Rectal smooth muscle tissue (tissue), 1 donor: ENCODE measurements around the gene MAML2.

ENCODE experiments used
- H3K27ac ChIP-seq: one replicate; pipeline ENCODE4 v1.7.0; 2013; ENCODE audit warnings: low read depth, low read length, inconsistent platforms
- H3K27me3 ChIP-seq: one replicate; pipeline ENCODE4 v1.7.0; 2013; ENCODE audit warnings: low read length; ENCODE audit not compliant: control insufficient read depth, insufficient read depth
- H3K36me3 ChIP-seq: one replicate; pipeline ENCODE4 v1.7.0; 2013; ENCODE audit warnings: low read length; ENCODE audit not compliant: control insufficient read depth, insufficient read depth
- H3K4me1 ChIP-seq: one replicate; pipeline ENCODE4 v1.7.0; 2013; ENCODE audit warnings: low read length; ENCODE audit not compliant: control insufficient read depth, insufficient read depth
- H3K4me3 ChIP-seq: one replicate; pipeline ENCODE4 v1.7.0; 2013; ENCODE audit warnings: low read length
- H3K9ac ChIP-seq: one replicate; pipeline ENCODE4 v1.7.0; 2013; ENCODE audit warnings: low read length

MAML2 gene

DNA sequence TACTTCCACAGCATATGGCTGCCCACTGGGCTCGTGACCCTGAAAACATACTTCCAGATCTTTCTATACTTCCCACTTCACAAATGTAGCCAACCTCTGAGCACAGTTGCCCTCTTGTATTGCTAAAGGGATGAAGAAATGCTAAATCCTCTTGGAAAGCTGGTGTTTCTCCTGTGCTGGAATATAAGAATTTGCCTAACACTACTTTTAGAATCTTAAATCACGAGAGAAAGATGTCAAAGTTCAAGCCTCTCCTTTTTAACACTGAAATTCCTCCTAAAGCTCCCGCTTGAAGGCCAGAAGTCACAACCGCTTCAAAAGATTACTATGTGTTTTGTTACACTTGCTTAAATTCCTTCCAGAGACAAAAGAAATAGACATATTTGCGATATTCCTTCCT, 21.9 kb downstream of the MAML2 start:
- Histone ChIP-seq H3K9ac (no peak overlapping the region), H3K27me3 (no peaks in the 10 kb centered on the region), H3K36me3 (no peaks in the 10 kb centered on the region), H3K27ac (no peak overlapping the region), H3K4me1 (no peaks in the 10 kb centered on the region), H3K4me3 (no peak overlapping the region)

DNA sequence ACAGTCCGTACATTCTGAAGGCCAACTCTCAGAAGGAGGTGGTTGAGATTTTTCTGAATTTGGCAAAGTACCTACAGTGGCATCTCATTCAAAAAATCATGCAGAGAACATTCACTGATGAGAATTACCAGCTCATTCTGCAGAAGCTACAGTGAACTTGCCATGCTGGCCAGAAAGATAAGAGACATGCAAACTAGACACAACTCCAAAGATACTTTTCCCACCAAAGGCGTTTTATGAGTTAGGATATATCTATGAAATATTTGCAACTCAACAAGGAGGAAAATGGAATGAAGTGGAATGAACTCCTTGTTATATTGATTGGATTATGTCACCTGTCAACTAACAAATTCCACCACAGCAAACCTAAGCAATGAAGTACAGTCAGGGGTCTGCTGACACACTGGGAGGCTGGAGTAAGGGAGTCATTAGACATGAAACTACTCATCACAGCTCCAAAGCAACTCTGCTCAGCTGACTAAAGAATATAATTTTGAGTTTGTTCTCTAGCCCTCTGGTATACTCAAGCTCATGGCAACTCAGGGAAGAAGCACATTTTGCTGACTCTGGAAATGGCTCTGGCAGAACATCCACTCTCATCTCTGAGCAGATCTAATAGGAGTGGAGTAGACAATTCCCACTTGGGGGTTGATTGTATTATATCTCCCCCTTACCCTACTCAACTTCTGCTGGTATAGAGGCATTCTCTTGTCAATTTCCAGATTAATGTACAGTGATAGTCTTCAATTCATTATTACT, 22.9 kb downstream of the MAML2 start:
- H3K27ac ChIP-seq = no peak overlapping the region

DNA sequence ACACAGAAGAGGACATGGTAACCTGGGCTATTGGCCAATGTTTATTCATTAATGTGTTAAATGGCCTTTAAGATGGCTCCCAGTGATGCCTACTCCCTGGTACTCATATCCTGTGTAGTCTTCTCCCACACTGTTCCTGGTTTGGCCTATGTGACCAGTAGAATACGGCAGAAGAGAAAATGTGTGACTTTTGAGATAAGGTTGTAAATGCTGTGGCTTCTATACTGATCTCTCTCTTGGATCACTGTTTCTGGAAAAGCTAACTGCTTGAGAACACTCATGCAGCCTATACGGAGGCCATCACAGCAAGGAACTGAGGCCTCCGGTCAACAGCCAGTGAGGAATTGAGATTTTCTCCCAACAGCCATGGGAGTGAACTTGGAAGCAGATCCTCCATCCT, 24.1 kb downstream of the MAML2 start:
- Histone ChIP-seq H3K27ac (no peak overlapping the region), H3K4me3 (no peak overlapping the region), H3K27me3 (no peaks in the 10 kb centered on the region), H3K36me3 (no peaks in the 10 kb centered on the region), H3K4me1 (no peaks in the 10 kb centered on the region), H3K9ac (no peak overlapping the region)

More for the DNA sequence above, 22.9 kb downstream of the MAML2 start:
- Histone ChIP-seq H3K9ac (no peak overlapping the region), H3K4me3 (no peak overlapping the region), H3K27me3 (no peaks in the 10 kb centered on the region), H3K36me3 (no peaks in the 10 kb centered on the region), H3K4me1 (no peaks in the 10 kb centered on the region)

DNA sequence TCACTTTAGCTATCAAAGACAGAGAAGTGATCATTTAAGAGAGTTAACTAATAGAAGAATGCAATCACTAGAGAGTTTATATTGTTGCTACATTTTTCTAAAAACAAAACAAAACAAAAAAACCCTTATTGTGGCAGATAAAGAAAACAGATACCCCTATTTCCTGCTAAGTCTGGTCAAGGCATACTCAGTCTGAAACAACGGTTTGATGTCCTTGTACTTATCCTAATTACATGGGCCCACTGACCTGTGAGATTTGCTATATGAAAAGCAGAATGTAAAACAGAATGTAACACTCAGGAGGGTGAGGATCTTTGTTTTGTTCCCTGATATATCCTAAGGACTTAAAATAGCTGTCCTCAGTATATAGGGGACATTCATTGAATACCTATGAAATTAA, 24.6 kb downstream of the MAML2 start:
- no peaks in the 10 kb centered on the region for H3K36me3 ChIP-seq
- no peak overlapping the region for H3K27ac ChIP-seq
- no peaks in the 10 kb centered on the region for H3K4me1 ChIP-seq

GRCh38 chr11:96317985-96318384, 25.0 kb downstream of the MAML2 start:
- no peak overlapping the region for H3K4me3 ChIP-seq
- no peak overlapping the region for H3K9ac ChIP-seq
- no peaks in the 10 kb centered on the region for H3K36me3 ChIP-seq
- no peaks in the 10 kb centered on the region for H3K27me3 ChIP-seq
- no peaks in the 10 kb centered on the region for H3K4me1 ChIP-seq
- H3K27ac ChIP-seq = no peak overlapping the region

More for the DNA sequence above, 24.6 kb downstream of the MAML2 start:
- H3K27me3 ChIP-seq = no peaks in the 10 kb centered on the region
- H3K9ac ChIP-seq = no peak overlapping the region
- H3K4me3 ChIP-seq = no peak overlapping the region

- no peak overlapping the region for H3K9ac ChIP-seq
- no peak overlapping the region for H3K4me3 ChIP-seq
- H3K27me3 ChIP-seq = no peaks in the 10 kb centered on the region
- H3K27ac ChIP-seq = no peak overlapping the region
- H3K36me3 ChIP-seq = no peaks in the 10 kb centered on the region
- no peaks in the 10 kb centered on the region for H3K4me1 ChIP-seq
Observed at GRCh38 chr11:96317571-96317970, 25.4 kb downstream of the MAML2 start.

DNA sequence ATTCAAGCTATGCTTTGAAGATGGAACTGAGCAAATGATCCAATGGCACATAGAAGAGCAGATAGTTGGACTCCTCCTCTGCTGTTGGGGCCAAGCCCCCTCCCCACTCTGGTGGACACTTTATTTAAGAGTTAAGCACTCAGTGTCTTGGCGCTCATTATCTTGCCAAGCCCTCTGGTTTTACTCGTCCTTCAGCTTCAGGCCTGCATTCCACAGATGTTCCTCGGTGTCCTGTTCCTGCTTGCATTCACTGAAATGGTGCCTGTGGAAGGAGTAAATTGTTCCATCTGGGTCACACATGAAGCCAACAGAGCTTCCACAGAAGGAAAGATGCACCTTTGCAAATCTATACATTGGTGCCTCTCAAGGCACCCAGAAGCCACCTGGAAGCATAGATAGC, 26.1 kb downstream of the MAML2 start:
- H3K4me1 ChIP-seq = no peaks in the 10 kb centered on the region
- H3K27ac ChIP-seq = no peak overlapping the region
- no peak overlapping the region for H3K4me3 ChIP-seq
- no peaks in the 10 kb centered on the region for H3K27me3 ChIP-seq
- H3K9ac ChIP-seq = no peak overlapping the region
- no peaks in the 10 kb centered on the region for H3K36me3 ChIP-seq

- Histone ChIP-seq H3K4me3 (no peak overlapping the region), H3K27me3 (no peaks in the 10 kb centered on the region), H3K27ac (no peak overlapping the region), H3K9ac (no peak overlapping the region), H3K36me3 (no peaks in the 10 kb centered on the region), H3K4me1 (peaks cover 5% of the 10 kb centered on the region)
Observed at GRCh38 chr11:96315476-96315875, 27.5 kb downstream of the MAML2 start.

- H3K4me3 ChIP-seq = no peak overlapping the region
- H3K4me1 ChIP-seq = peaks cover 5% of the 10 kb centered on the region
- H3K9ac ChIP-seq = no peak overlapping the region
- no peak overlapping the region for H3K27ac ChIP-seq
- H3K27me3 ChIP-seq = no peaks in the 10 kb centered on the region
- no peaks in the 10 kb centered on the region for H3K36me3 ChIP-seq
Observed at GRCh38 chr11:96314326-96315020, 28.5 kb downstream of the MAML2 start.

GRCh38 chr11:96313163-96313562, 29.8 kb downstream of the MAML2 start:
- Histone ChIP-seq H3K4me3 (no peak overlapping the region), H3K4me1 (peaks cover 5% of the 10 kb centered on the region), H3K27ac (no peak overlapping the region), H3K9ac (no peak overlapping the region), H3K36me3 (no peaks in the 10 kb centered on the region), H3K27me3 (no peaks in the 10 kb centered on the region)

GRCh38 chr11:96311120-96311568, 31.9 kb downstream of the MAML2 start:
- no peaks in the 10 kb centered on the region for H3K36me3 ChIP-seq
- no peak overlapping the region for H3K9ac ChIP-seq
- no peak overlapping the region for H3K27ac ChIP-seq
- peaks cover 20% of the 10 kb centered on the region for H3K4me1 ChIP-seq
- H3K4me3 ChIP-seq = no peak overlapping the region
- no peaks in the 10 kb centered on the region for H3K27me3 ChIP-seq

GRCh38 chr11:96310236-96310635, 32.8 kb downstream of the MAML2 start:
- Histone ChIP-seq H3K27ac (no peak overlapping the region), H3K27me3 (no peaks in the 10 kb centered on the region), H3K4me3 (no peak overlapping the region), H3K36me3 (no peaks in the 10 kb centered on the region), H3K9ac (no peak overlapping the region), H3K4me1 (peaks cover 22% of the 10 kb centered on the region)

DNA sequence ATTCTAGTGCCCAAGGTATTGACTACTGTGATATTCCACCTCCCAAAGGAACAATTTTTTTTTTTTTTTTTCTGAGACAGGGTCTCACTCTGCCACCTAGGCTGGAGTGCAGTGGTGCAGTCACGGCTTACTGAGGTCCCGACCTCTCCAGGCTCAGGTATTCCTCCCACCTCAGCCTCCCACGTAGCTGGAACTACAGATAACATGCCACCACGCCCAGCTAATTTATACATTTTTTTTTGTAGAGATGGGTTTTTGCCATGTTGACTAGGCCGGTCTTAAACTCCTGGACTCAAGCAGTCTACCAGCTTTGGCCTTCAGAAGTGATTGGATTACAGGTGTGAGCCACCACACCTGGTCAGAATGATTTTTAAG, 33.4 kb downstream of the MAML2 start:
- Histone ChIP-seq H3K27ac (no peak overlapping the region), H3K4me3 (no peak overlapping the region), H3K36me3 (no peaks in the 10 kb centered on the region), H3K4me1 (peaks cover 22% of the 10 kb centered on the region), H3K9ac (no peak overlapping the region), H3K27me3 (no peaks in the 10 kb centered on the region)
